Fibroblast of lung (primary cell): Measurements from ENCODE around the gene OLA1. TPM values are rescaled to one million over a fixed set of nuclear protein-coding genes. Genes with fewer than 3 reads are reported as not detected.
A peak's percentile ranks its signal among the peaks of the same experiment; 100 is the strongest.

Experiments
- DNase-seq, 2 donors: peaks; one replicate each; pipeline versions ENCODE4 v3.0.0 to v3.0.0-alpha.2; 2010; ENCODE audit warnings: low read depth in 2 of 2
- H2AFZ ChIP-seq: 2 replicates; pipeline ENCODE4 v1.5.1; 2012; ENCODE audit warnings: low read length, control low read depth, inconsistent platforms
- H3K27ac ChIP-seq: 2 replicates; pipeline ENCODE4 v1.5.1; 2011; ENCODE audit warnings: low read length, control low read depth; ENCODE audit not compliant: insufficient read depth
- H3K27me3 ChIP-seq: 2 replicates; pipeline ENCODE4 v1.5.1; 2011; ENCODE audit warnings: mild to moderate bottlenecking, low read length; ENCODE audit not compliant: control insufficient read depth, insufficient read depth
- H3K36me3 ChIP-seq: 2 replicates; pipeline ENCODE4 v1.5.1; 2011; ENCODE audit warnings: low read length; ENCODE audit not compliant: control insufficient read depth, insufficient read depth
- H3K4me1 ChIP-seq: 2 replicates; pipeline ENCODE4 v1.5.1; 2011; ENCODE audit warnings: low read length; ENCODE audit not compliant: control insufficient read depth, insufficient read depth; ENCODE audit errors: extremely low read depth
- H3K4me2 ChIP-seq: 2 replicates; pipeline ENCODE4 v1.5.1; 2011; ENCODE audit warnings: low read length, control low read depth; ENCODE audit not compliant: insufficient read depth; ENCODE audit errors: extremely low read depth
- H3K4me3 ChIP-seq, 4 experiments: fragments of 200-600 bp in 1 of 4; sonication (generic) in 1 of 4; replicated peaks in 1 of 4; 2 replicates each; pipeline ENCODE4 v1.5.1; 2011 to 2016; ENCODE audit warnings: low read length in 4 of 4, low read depth in 3 of 4, mild to moderate bottlenecking in 3 of 4, control low read depth in 2 of 4, inconsistent platforms in 1 of 4, mixed read lengths in 1 of 4; ENCODE audit not compliant: insufficient read depth in 1 of 4; ENCODE audit errors: control extremely low read depth in 1 of 4
- H3K79me2 ChIP-seq: 2 replicates; pipeline ENCODE4 v1.5.1; 2012; ENCODE audit warnings: mild to moderate bottlenecking, low read length, inconsistent platforms; ENCODE audit not compliant: control insufficient read depth, insufficient read depth
- H3K9ac ChIP-seq: 2 replicates; pipeline ENCODE4 v1.5.1; 2011; ENCODE audit warnings: mild to moderate bottlenecking, low read length, control low read depth; ENCODE audit not compliant: insufficient read depth
- H3K9me3 ChIP-seq: 2 replicates; pipeline ENCODE4 v1.5.1; 2012; ENCODE audit warnings: low read depth, low read length; ENCODE audit not compliant: control insufficient read depth, insufficient read depth
- H4K20me1 ChIP-seq: 2 replicates; pipeline ENCODE4 v1.5.1; 2011; ENCODE audit warnings: low read length; ENCODE audit not compliant: control insufficient read depth, insufficient read depth; ENCODE audit errors: extremely low read depth
- EZH2 ChIP-seq: IDR thresholded peaks from 2 replicates; pipeline ENCODE4 v1.5.1; 2012; ENCODE audit warnings: low read length, control low read depth, mild to moderate bottlenecking; ENCODE audit errors: missing control alignments
- polyA plus RNA-seq, 2 donors: library from polyadenylated mRNA; depleted of rRNA in 1 of 2; stranded (reverse) in 1 of 2; unstranded in 1 of 2; fragments of >200 nt; gene quantifications; 2 replicates each; pipeline ENCODE4 v1.2.1, GENCODE V29; 2011 to 2012; ENCODE audit warnings: missing spikeins in 1 of 2
- total RNA-seq: library from RNA; depleted of rRNA; stranded (reverse); fragments of >200 nt; gene quantifications from 2 replicates; pipeline ENCODE4 v1.2.1, GENCODE V29; 2014
- TF ChIP-seq, protein P1 (sequence below), 2 donors: IDR thresholded peaks in 1 of 2; conservative IDR thresholded peaks in 1 of 2; 1 replicate in 1 of 2; 2 replicates in 1 of 2; pipeline ENCODE4 v1.5.1; 2011 to 2012; ENCODE audit warnings: low read length in 2 of 2, control low read depth in 1 of 2, inconsistent platforms in 1 of 2, low read depth in 1 of 2, mild to moderate bottlenecking in 1 of 2

Gene OLA1
- total and polyA plus RNA-seq, 2 donors (not counting 1 experiment from before 2014, with no cell fraction given) = 74.3 to 91.4 TPM

DNA sequence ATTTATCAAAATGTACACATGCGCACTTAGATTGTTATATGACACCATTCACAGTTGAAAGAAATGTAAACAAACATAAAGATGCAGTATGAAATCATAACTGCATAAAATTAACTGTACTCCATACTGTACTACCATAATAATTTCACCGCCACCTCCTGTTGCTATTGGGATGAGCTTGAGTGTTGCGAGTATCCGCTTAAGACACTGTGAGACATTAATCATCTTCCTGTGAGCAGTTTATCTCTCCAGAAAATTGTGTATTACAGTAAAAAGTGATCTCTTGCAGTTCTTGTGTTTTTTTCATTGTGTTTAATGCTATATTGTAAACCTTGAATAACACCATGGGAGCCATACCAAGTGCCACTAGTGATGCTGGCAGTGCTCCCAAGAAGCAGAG lies 46.1 kb downstream of the OLA1 start:
- H3K27ac ChIP-seq = no peak overlapping the region
- no peaks in the 10 kb centered on the region for H3K27me3 ChIP-seq
- no peak overlapping the region for H3K4me2 ChIP-seq
- H3K36me3 ChIP-seq = no peaks in the 10 kb centered on the region
- no peaks in the 10 kb centered on the region for H4K20me1 ChIP-seq
- no peaks in the 10 kb centered on the region for H3K4me1 ChIP-seq
- TF ChIP-seq, protein P1, sequence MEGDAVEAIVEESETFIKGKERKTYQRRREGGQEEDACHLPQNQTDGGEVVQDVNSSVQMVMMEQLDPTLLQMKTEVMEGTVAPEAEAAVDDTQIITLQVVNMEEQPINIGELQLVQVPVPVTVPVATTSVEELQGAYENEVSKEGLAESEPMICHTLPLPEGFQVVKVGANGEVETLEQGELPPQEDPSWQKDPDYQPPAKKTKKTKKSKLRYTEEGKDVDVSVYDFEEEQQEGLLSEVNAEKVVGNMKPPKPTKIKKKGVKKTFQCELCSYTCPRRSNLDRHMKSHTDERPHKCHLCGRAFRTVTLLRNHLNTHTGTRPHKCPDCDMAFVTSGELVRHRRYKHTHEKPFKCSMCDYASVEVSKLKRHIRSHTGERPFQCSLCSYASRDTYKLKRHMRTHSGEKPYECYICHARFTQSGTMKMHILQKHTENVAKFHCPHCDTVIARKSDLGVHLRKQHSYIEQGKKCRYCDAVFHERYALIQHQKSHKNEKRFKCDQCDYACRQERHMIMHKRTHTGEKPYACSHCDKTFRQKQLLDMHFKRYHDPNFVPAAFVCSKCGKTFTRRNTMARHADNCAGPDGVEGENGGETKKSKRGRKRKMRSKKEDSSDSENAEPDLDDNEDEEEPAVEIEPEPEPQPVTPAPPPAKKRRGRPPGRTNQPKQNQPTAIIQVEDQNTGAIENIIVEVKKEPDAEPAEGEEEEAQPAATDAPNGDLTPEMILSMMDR (conservative IDR thresholded peaks at IDR 0.05 in 1 of 2, IDR thresholded peaks at IDR 0.05 in 1 of 2; ENCODE audit: low read depth in 1 of 2, low read length in 2 of 2) = no peak
- no peak for TF ChIP-seq EZH2
- no peaks in the 10 kb centered on the region for H3K9me3 ChIP-seq
- no peak overlapping the region for H3K4me3 ChIP-seq
- H3K9ac ChIP-seq = no peak overlapping the region
- H2AFZ ChIP-seq = no peak overlapping the region
- DNase-seq = no peak
- no peaks in the 10 kb centered on the region for H3K79me2 ChIP-seq

DNA sequence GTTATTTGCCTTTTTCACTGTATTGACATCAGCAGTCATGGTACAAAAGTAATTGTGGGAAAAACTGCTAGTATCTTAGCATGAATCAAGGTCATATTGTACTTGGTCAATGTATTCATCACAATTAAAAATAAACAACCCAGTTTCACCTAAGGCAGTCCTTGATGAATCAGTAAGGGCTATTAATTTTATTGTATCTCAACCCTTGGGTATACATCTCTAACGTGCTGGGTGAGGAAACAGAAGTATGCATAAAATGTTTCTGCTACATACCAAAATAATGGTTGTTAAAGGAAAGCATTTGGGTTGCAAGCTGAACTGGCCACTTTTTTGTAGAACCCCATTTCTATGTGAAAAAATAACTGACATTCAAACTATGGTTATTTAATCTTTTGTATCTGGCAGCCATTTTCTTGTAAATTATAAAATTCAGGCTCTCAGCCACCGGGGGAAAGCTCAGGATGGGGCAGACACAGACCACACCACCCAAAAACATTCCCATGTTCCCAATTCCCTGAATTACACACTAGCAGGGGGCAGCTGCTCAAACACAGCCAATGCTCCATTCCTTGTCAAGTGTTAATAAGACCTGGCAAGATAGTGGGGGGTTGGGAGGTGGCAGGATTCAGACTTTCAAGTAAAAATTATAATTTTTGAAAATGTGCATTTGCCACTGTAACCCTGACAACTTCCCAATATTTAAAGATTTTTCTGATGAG lies 49.3 kb downstream of the OLA1 start:
- Histone ChIP-seq H3K9me3 (no peaks in the 10 kb centered on the region), H4K20me1 (no peaks in the 10 kb centered on the region), H3K4me2 (no peak overlapping the region), H3K27me3 (no peaks in the 10 kb centered on the region), H3K4me3 (no peak overlapping the region), H3K36me3 (no peaks in the 10 kb centered on the region), H3K9ac (no peak overlapping the region), H3K79me2 (no peaks in the 10 kb centered on the region), H3K27ac (no peak overlapping the region), H3K4me1 (no peaks in the 10 kb centered on the region), H2AFZ (no peak overlapping the region)
- TF ChIP-seq, protein P1 (conservative IDR thresholded peaks at IDR 0.05 in 1 of 2, IDR thresholded peaks at IDR 0.05 in 1 of 2; ENCODE audit: low read depth in 1 of 2, low read length in 2 of 2) = no peak
- no peak for TF ChIP-seq EZH2
- peak in 1 of 2 donors; percentile 53 for DNase-seq

DNA sequence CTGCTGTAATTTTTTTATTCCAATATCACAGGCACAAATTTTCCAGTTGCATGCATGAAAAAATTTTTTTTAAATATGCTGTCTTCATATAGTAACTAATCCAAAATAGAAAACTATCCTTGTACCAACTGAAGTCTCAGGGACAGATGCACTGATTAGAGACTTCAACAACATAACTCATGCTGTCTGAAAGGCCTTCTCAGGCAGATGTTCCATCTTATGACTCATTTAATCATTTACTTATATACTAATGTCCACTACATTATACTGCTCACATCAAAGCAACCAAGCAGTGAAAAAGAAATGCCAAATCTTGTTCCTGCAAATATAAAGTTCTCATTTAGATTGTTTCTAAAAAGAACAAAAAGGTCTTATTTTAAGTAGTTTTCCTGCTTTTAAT lies 53.1 kb downstream of the OLA1 start:
- TF ChIP-seq, protein P1 (conservative IDR thresholded peaks at IDR 0.05 in 1 of 2, IDR thresholded peaks at IDR 0.05 in 1 of 2; ENCODE audit: low read depth in 1 of 2, low read length in 2 of 2) = no peak
- TF ChIP-seq EZH2 = no peak
- DNase-seq = peak in 1 of 2 donors; percentile 23

More for the DNA sequence above, 53.1 kb downstream of the OLA1 start:
- no peaks in the 10 kb centered on the region for H3K36me3 ChIP-seq
- no peaks in the 10 kb centered on the region for H3K79me2 ChIP-seq
- no peak overlapping the region for H3K4me2 ChIP-seq
- no peaks in the 10 kb centered on the region for H3K9me3 ChIP-seq
- H3K4me1 ChIP-seq = no peaks in the 10 kb centered on the region
- no peaks in the 10 kb centered on the region for H3K27me3 ChIP-seq
- H3K9ac ChIP-seq = no peak overlapping the region
- no peak overlapping the region for H3K4me3 ChIP-seq
- H4K20me1 ChIP-seq = no peaks in the 10 kb centered on the region
- H2AFZ ChIP-seq = no peak overlapping the region
- H3K27ac ChIP-seq = no peak overlapping the region
